Erythroblast (primary cell): ENCODE measurements around the gene MED19.

Source experiments
- GATA1 ChIP-seq: IDR thresholded peaks from 2 replicates; pipeline ENCODE4 v1.6.1; 2011; ENCODE audit warnings: low read depth, mild to moderate bottlenecking, control low read depth, low read length, moderate library complexity
- POLR2A ChIP-seq: IDR thresholded peaks from 2 replicates; pipeline ENCODE4 v1.6.1; 2011; ENCODE audit warnings: mild to moderate bottlenecking, low read length

- peak; percentile 89 for TF ChIP-seq POLR2A
- no peak for TF ChIP-seq GATA1
These were observed 488 bp upstream of the MED19 start, which contains the start of gene TMX2 for GRCh38 chr11:57712256-57713150.
